ENCODE data around the gene SDHAF3.
"Not testable (repeated sequence)": the region's sequence is repeated elsewhere in the genome, so short reads cannot be mapped to it uniquely, and the experiment has no call there.

- TF ChIP-seq CTCF (IDR thresholded peaks at IDR 0.05); POLR2A (IDR thresholded peaks at IDR 0.05; ENCODE audit: low read length); NR3C1 (IDR thresholded peaks at IDR 0.05); EP300 (IDR thresholded peaks at IDR 0.05); ZSCAN20 (CRISPR knock-in tag; IDR thresholded peaks at IDR 0.05); JUNB (IDR thresholded peaks at IDR 0.05); FOSL2 (IDR thresholded peaks at IDR 0.05); FOSL2 (CRISPR knock-in tag; IDR thresholded peaks at IDR 0.05); FOXS1 (CRISPR knock-in tag; IDR thresholded peaks at IDR 0.05): not testable (repeated sequence)
Observed at GRCh38 chr7:97161609-97162008, 44.1 kb downstream of the SDHAF3 start.

Data from A549 (cell line).